Calu3 (cell line): Measurements from ENCODE around the gene ITGAV. TPM values are rescaled to one million over a fixed set of nuclear protein-coding genes. Genes with fewer than 3 reads are reported as not detected.
"Not testable (repeated sequence)": the region's sequence is repeated elsewhere in the genome, so short reads cannot be mapped to it uniquely, and the experiment has no call there.

Experiments used
- BruUV-seq: library from RNA; stranded (reverse); fragments of 400-500 nt; replicated peaks from 2 replicates; lab custom pipeline; 2021; lab: Mats Ljungman, UMichigan
- CTCF ChIA-PET: fragments of 300-600 bp; sonication (Branson Sonifier 250); formaldehyde crosslinking; loops from one replicate; lab custom pipeline; 2022; ENCODE audit warnings: antibody characterized with exemption; lab: Charles Lee
- DNase-seq: peaks from one replicate; pipeline ENCODE4 v3.0.0; 2022
- H3K27ac Mint-ChIP-seq: one replicate; pipeline ENCODE4 v1.8.0; 2022; ENCODE audit warnings: mixed read lengths; ENCODE audit not compliant: unreplicated experiment
- H3K27me3 Mint-ChIP-seq: one replicate; pipeline ENCODE4 v1.8.0; 2022; ENCODE audit warnings: mixed read lengths; ENCODE audit not compliant: unreplicated experiment
- H3K36me3 Mint-ChIP-seq: one replicate; pipeline ENCODE4 v1.8.0; 2022; ENCODE audit warnings: mild to moderate bottlenecking, moderate library complexity, mixed read lengths; ENCODE audit not compliant: insufficient read depth, unreplicated experiment
- H3K4me1 Mint-ChIP-seq: one replicate; pipeline ENCODE4 v1.8.0; 2022; ENCODE audit warnings: mild to moderate bottlenecking, low read depth, mixed read lengths; ENCODE audit not compliant: unreplicated experiment
- H3K4me3 Mint-ChIP-seq: one replicate; pipeline ENCODE4 v1.8.0; 2022; ENCODE audit warnings: mild to moderate bottlenecking, low read depth, moderate library complexity, mixed read lengths; ENCODE audit not compliant: unreplicated experiment
- H3K9me3 Mint-ChIP-seq: one replicate; pipeline ENCODE4 v1.8.0; 2022; ENCODE audit warnings: low read depth, mixed read lengths; ENCODE audit not compliant: unreplicated experiment
- CTCF ChIP-seq: fragments of 200-600 bp; IDR thresholded peaks from one replicate; pipeline ENCODE4 v1.8.0; 2022; ENCODE audit warnings: antibody characterized with exemption; ENCODE audit not compliant: unreplicated experiment
- intact Hi-C: fragments of 100-400 bp; cut with micrococcal nuclease; formaldehyde crosslinking; loops from one replicate; pipeline ENCODE4 v1.10.0; 2022; ENCODE audit not compliant: unreplicated experiment
- total RNA-seq: library from RNA; stranded (reverse); gene quantifications from 2 replicates; pipeline ENCODE4 v1.2.3, GENCODE V29; 2022

ITGAV gene
- total RNA-seq, 1 experiment from 2014 or later, result 146 TPM

- Mint-ChIP-seq H3K36me3 (no peaks in the 10 kb centered on the region), H3K4me3 (no peak overlapping the region), H3K9me3 (peaks cover 10% of the 10 kb centered on the region), H3K4me1 (peaks cover 29% of the 10 kb centered on the region), H3K27me3 (no peaks in the 10 kb centered on the region), H3K27ac (no peak overlapping the region)
- CTCF ChIA-PET, result no interaction called here
- intact Hi-C loops, result no loop called here
- DNase-seq, result no peak
- no peak for TF ChIP-seq CTCF
- BruUV-seq, result no TSS peak
Observed at GRCh38 chr2:186560254-186560653, 29.6 kb upstream of the ITGAV start.

GRCh38 chr2:186561467-186562208 is 28.2 kb upstream of the ITGAV start:
- BruUV-seq, result no TSS peak
- peak overlapping the region; percentile 86 for H3K27ac Mint-ChIP-seq
- H3K9me3 Mint-ChIP-seq, result peaks cover 10% of the 10 kb centered on the region
- no peaks in the 10 kb centered on the region for H3K27me3 Mint-ChIP-seq
- CTCF ChIA-PET, result no interaction called here
- peak; percentile 47 for DNase-seq
- H3K4me3 Mint-ChIP-seq, result peak overlapping the region; percentile 48
- TF ChIP-seq CTCF, result no peak
- no peaks in the 10 kb centered on the region for H3K36me3 Mint-ChIP-seq
- peaks cover 21% of the 10 kb centered on the region for H3K4me1 Mint-ChIP-seq
- intact Hi-C loops, result no loop called here

DNA sequence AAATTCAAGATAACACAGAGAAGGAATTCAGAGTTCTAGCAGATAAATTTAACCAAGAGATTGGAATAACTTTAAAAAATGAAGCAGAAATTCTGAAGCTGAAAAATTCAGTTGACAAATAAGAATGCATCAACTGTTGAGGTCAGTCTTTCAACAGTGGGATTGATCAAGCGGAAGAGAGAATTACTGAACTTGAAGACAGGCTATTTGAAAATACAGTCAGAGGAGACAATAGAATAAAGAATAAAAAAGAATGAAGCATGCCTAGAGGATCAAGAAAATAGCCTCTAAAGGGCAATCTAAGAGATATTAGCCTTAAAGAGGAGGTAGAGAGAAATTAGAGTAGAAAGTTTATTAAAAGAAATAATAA is 27.7 kb upstream of the ITGAV start:
- Mint-ChIP-seq H3K4me3 (peak overlapping the region; percentile 48), H3K9me3 (peaks cover 10% of the 10 kb centered on the region), H3K27me3 (no peaks in the 10 kb centered on the region), H3K27ac (peak overlapping the region; percentile 86), H3K4me1 (peaks cover 21% of the 10 kb centered on the region), H3K36me3 (no peaks in the 10 kb centered on the region)
- no peak for TF ChIP-seq CTCF
- no TSS peak for BruUV-seq
- intact Hi-C loops, result no loop called here
- DNase-seq, result no peak
- CTCF ChIA-PET, result no interaction called here

DNA sequence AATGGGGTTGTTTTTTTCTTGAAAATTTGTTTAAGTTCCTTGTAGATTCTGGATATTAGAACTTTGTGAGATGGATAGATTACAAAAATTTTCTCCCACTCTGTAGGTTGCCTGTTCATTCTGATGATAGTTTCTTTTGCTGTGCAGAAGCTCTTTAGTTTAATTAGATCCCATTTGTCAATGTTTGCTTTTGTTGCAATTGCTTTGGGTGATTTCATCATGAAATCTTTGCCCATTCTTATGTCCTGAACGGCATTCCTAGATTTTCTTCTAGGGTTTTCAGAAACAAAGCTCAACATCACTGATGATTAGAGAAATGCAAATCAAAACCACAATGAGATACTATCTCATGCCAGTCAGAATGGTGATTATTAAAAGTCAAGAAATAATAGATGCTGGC is 21.3 kb upstream of the ITGAV start:
- H3K27ac Mint-ChIP-seq, intact Hi-C loops, H3K36me3 Mint-ChIP-seq, DNase-seq, BruUV-seq, H3K9me3 Mint-ChIP-seq, H3K27me3 Mint-ChIP-seq, CTCF ChIA-PET, H3K4me3 Mint-ChIP-seq: not testable (repeated sequence)
- H3K4me1 Mint-ChIP-seq, result peaks cover 28% of the 10 kb centered on the region

DNA sequence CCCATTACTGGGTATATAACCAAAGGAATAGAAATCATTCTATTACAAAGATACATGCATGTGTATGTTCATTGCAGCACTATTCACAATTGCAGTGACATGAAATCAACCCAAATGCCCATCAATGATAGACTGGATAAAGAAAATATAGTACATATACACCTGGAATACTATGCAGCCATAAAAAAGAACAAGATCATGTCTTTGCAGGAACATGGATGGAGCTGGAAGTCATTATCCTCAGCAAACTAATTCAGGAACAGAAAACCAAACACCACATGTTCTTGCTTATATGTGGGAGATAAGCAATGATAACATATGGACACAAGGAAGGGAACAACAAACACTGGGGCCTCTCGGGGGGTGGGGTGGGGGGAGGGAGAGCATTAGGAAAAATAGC is 20.7 kb upstream of the ITGAV start:
- intact Hi-C loops, H3K27me3 Mint-ChIP-seq, H3K36me3 Mint-ChIP-seq, H3K27ac Mint-ChIP-seq, DNase-seq, H3K4me3 Mint-ChIP-seq, BruUV-seq, H3K9me3 Mint-ChIP-seq: not testable (repeated sequence)
- H3K4me1 Mint-ChIP-seq, result peaks cover 28% of the 10 kb centered on the region
- CTCF ChIA-PET, result interaction anchor here (0.8 to 2.4 kb wide), 2 partner anchors 14 to 21 kb away, joined by 3 to 7 read pairs; partner anchors contain the start of gene ITGAV
